Activated CD4-positive, alpha-beta T cell treated with anti-CD3 and anti-CD28 coated beads for 4 hours (primary cell): Measurements from ENCODE around the gene ENOX1.
"Not testable (repeated sequence)": the region's sequence is repeated elsewhere in the genome, so short reads cannot be mapped to it uniquely, and the experiment has no call there.

Experiments used
- DNase-seq, 2 donors: peaks; one replicate each; pipeline ENCODE4 v3.0.0-alpha.2; 2020

The ENOX1 gene

DNA sequence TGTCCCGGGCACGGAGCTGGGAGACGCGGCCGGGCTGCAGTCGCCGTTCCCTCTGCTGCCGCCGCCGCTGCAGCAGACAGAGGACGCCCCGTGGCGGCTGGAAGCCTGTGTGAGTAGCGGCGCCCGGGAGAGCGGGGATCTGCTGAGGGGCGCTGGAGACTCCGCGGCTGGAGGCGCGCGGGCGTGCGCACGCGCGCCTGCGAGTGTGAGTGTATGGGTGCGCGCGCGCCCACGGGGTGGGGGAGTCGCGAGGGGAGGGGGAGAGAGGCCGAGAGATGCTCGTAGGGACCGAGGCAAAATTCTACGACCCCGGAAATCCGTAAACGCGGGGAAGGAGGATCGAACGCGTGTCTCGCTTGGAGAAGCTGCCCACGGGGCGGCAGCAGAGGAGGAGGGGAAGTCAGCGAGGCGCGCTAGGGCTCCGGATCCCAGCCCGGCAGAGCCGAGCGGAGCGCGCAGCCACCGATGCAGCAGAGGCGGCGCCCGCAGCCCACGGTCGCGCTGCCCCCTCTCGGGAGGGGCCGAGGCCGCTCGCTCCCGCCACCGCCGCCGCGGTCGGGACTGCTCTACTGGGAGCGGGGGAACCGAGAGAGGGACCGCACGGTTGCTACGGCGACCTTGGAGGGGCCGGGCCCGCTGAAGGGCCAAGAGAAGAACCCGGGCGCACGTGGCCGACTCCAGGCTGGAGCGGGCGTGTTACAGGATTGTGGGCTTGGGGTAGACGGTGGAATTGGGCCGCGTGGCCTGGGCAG, at the start of gene ENOX1:
TSS of gene ENOX1 (minus strand) at position 207 of the 752 bp plus-strand sequence.
- DNase-seq = peak; percentile 5 to 7

DNA sequence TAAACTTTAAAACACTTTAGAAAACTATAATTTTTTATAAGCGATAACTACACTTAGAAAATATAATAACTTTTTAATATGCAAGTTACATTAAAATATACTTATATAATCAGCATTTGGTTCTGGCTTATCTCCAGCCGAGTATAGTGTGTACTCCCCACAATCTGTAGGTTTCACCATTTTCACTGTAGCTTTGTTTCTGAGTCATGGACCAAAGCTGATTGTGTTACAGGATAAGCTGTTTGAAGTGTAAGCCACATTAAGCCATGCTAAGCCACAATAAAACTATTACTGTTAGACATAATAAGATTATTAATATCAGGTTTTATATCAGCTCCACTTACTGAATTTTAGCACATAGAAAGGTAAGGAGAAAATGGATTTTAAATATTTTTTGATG, 48.9 kb upstream of the ENOX1 start:
- DNase-seq = no peak

DNA sequence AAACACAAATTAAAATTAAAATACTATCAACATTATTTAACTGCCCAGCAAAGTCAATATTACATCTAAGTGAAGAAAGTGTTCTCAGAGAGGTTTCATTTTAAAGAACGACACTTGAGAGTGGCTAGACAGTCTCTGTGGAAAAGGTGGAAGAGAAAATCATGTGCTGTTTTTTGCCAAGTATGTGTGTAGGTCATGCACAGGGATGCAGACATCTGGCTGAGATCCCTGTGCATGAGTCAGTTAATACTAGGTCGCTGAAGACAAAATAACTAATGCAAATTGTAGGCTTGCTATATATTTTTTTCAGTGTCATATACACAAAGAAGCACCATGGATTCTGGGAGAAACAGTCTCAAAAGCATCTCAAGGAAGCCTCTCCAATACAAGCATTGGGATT, 44.3 kb upstream of the ENOX1 start:
- no peak for DNase-seq

DNA sequence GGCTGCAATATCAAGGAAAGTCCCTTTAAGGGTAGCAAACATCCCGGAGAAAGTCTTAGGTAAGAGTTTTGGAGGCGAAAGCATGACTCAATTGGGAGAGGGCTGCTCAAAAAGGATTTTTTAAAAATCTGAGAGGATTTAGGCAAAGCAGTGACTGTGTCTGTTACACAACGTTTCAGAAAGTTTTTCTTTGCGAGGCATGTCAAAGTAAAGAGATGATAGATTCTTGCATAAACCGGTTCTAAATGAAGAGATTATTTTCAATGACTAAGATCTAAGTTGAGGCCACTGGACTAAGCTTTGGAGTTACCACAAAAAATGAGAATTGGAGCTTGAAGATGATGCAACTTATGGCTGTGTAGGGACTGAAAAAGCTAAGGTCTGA, 43.7 kb upstream of the ENOX1 start:
- DNase-seq = no peak

DNA sequence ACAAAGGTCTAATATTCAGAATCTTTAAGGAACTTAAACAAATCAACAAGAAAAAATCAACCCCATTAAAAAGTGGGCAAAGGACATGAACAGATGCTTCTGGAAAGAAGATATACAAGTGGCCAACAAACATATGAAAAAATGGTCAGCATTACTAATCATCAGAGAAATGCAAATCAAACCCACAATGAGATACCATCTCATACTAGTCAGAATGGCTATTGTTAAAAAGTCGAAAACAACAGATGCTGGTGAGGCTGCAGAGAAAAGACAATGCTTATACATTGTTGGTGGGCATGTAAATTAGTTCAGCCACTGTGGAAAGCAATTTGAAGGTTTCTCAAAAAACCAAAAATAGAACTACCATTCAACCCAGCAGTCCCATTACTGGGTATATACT, 37.9 kb upstream of the ENOX1 start:
- not testable (repeated sequence) for DNase-seq

DNA sequence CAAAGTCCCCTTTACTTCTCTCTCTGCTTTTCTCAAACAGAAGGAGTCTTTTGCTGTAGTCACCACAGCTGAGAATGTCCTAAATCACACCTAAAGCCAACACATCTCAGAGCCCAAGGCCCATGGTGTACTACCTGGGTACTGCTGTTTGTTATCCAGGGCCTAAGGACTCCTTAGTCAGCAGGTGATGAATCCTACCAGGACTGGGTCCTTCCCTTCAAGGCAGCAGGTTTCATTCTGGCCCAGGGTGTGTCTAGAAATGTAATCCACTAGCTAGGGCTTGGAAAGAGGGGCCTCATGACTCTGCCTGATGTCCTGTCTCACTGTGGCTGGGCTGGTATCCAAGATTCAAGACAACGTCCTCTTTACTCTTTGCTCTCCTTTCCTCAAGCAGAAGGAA, 36.2 kb upstream of the ENOX1 start:
- DNase-seq = no peak

DNA sequence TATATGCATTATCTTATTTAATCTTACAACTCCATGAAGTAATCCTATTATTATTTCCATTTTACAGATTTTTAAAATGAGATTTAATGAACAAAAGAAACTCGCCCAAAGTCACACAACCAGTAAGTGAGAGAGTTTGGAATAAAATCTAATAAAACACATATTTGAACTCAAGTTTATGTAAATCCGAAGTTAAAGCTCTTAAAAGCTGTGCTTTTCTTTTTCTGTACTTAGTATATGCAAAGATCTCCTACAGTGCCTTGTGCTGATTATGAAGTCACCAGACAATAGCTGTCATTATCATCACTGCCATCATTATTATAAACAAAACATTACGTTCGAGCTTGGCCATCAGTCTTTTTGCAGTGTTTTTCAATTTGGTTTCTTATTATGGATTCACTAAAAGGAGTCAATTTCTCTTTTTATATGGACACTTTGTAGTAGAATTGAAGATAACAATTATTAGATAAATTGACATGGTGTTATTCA, 29.7 kb upstream of the ENOX1 start:
- no peak for DNase-seq

DNA sequence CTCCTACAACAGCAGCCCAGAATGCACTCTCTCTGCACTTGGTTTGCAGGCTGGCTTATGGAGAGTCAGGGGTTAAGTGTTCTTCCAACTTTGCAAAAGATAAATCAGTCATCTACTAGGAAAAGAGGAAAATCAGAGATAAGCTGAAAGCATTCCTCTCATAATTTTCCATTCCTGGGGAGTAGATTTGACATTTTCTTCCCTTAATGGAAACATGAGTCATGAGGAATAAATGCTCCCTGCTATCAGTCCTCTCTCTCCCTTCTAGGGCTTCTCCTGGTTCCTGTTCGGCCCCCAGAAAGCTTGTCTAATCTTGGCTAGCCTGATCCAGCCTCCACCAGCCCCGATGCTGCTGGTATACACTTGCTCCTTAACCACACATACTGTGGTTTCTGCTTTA, 28.4 kb upstream of the ENOX1 start:
- DNase-seq = no peak

DNA sequence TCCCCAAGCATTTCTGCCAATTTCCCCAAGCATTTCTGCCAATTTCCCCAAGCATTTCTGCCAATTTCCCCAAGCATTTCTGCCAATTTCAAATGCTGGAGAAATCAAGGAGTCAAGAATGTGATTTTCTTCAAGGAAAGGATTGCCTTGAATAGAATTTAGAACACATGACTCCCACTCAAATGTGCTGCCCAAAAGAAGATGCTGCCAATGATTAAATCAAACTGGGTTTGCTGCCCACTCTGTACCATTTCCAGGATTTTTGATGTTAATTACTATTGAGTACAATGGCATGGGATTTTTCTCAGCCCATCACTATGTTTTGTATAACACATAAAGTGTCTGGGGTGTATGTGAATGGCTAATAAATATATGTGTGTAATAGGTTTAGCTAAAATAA, 21.9 kb upstream of the ENOX1 start:
- no peak for DNase-seq

DNA sequence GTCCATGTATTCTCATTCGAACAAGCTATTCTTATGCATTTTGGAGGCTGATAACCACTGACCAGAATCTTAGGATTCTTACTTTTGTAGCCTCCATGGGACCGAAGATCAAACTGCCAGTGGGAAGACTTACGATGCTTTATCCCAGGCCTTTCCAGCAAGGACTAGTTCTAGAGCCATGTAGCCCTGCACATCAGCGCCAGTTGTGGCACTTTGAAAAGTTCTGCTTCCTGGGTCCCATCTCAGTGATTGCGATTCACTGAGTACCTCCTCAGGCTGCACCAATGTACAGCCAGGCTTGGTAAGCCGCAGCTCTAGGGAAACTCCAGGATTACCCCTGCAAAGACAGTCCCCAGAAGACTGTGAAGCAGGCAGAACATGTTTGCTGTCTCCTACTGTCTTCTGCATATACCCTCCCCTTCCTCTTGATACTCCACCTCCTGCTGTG, 18.9 kb upstream of the ENOX1 start:
- DNase-seq = no peak

DNA sequence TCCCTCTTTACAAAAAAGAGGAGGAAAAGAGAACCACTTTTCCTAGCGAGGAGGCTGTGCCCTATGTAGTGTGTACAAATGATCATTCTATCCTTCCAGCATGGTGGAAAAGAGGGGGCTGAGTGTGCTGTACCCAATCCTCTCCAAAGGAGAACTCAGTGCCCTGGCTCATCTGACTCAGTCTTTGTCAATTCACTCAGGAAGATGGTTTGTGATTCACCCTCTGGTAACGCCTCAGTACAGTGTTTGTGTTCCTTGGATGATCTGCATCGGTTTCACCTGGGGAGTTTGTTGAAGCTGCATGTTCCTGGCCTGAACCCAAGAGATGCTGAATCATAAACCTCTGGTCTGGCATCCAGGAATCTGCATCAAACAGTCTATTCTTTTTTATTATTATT, 18.3 kb upstream of the ENOX1 start:
- DNase-seq = no peak

DNA sequence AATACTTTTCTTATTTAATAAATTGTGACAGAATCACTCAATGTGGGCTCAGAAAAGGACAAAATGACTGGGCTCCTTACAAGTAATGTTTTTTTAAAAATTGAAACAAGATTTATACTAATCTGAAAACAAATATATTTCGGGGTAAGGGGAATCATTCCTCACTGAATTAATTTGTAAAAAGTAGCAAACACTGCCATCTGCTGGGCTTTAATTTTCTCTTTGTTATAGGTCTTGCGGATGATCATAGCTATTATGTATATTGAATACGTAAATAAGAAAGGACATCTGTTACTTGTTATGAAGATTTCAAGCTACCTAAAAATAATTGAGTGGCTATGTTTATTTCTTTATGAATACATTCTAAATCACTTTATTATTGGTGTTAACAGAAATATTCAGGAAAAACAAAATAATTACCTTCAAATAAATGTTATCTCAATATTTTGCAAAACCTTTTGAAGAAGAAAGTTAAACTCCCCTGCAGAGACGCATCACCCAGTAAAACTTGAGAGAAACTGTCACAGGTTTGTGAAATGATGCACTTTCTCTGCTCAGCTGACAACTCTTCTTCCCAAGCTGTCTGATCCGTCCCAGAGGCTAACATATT, 17.8 kb upstream of the ENOX1 start:
- DNase-seq = peak in 1 of 2 donors; percentile 26

DNA sequence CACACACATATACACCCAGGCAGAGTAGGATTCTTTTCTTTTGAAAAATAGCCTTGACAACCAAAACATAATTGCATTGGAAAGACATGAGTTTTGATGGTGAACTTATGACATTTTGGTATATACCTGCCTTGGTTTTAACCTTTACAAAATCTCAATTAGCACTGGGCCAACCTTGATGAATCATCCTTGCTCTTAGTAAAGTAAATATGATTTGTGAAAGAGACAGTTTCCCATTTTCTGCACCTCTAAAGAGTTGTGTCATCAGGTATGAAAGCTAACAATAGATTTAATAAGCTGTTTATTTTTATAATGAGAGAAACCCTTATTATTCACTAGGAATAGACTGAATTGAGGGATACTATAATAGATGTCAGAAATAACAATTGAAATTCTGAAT, 15.7 kb upstream of the ENOX1 start:
- no peak for DNase-seq

DNA sequence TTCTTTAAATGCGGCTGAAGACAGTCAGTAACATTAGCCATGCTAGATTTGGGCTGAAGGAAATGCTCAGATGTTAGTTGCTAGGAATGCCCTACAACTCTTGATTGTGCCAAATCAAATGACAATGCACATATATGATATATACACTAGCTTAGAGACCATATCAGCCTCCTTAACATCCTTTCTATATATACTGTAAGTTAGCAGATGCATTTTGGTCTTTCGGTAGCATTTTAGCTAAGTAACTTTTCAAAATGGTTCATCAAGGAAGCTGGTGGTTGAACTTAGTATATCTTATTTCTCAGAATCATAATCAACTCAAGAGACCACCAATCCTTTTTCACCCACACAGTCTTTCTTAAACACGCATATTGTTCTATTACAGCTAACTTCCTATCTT, 14.1 kb upstream of the ENOX1 start:
- no peak for DNase-seq

DNA sequence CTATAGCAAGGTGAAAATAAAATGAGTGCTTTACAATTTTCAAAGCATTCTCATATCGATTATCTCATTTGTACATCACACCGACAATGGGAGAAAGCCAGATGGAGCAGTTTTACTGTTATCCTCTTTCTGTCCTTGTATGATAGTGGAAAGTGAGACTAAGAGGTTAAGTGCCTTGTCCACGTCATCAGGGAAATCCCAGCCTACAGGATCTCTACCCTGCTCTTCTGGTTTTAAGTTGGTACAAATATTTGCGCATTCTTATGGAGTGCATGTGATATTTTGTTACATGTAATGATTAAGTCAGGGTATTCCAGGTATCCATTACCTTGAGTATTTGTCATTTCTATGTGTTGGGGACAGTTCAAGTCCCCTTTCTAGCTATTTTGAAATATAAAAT, 12.4 kb upstream of the ENOX1 start:
- DNase-seq = no peak

DNA sequence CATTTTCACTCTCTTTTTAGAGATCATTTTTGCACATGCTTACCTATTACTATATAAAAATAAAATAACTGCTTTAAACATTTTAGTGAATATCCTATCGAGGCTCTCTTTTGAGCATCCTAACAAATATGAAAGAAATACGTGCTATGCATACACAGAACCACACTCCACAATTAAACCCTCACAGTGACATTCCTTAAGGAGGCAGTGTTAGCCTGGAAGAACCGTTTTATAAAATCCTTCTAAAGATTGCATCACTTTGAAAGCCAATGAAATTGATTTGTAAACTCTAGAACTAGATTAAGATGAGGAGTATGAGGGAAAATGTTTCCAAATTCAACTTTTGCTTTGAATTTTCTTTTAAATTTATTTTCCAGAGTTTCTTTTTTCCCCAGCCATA, 11.1 kb upstream of the ENOX1 start:
- no peak for DNase-seq

DNA sequence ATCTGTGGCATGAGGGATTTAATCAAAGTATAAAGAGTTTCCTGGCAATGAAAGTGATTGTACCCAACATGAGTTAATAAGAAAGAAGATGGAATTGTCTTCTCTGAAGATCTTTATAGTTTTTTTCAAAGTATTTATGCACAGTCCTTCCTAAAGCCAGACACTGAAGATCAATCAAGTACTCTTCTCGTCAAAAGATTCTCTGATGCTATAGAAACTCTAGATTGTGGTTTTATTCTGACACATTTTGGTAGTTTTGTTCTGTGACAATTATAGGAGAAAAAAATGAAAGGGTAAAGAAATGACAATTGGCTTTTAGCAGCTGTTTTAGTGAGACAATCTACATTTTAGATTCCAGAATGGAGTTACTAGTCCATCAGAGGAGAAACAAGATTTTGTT, 10.4 kb upstream of the ENOX1 start:
- DNase-seq = no peak

DNA sequence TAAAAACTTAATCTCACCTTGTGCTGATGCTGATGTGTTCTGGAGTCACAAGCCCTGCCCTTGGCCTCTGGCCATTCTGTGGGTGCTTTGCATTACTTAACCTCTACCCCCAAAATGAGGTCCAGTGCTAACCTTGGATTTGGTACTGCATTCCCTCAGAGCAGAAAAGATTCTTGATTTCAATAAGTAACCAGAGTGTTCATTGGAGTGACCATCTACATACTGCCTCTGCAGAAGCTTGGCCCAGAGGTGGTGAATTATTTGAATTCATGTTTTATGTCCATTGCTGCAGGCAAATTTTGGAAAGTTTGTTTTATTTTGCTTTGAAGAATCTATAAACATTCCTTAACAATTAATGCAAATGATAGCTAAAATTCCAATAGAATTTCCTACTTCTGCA, 7.6 kb upstream of the ENOX1 start:
- DNase-seq = no peak

DNA sequence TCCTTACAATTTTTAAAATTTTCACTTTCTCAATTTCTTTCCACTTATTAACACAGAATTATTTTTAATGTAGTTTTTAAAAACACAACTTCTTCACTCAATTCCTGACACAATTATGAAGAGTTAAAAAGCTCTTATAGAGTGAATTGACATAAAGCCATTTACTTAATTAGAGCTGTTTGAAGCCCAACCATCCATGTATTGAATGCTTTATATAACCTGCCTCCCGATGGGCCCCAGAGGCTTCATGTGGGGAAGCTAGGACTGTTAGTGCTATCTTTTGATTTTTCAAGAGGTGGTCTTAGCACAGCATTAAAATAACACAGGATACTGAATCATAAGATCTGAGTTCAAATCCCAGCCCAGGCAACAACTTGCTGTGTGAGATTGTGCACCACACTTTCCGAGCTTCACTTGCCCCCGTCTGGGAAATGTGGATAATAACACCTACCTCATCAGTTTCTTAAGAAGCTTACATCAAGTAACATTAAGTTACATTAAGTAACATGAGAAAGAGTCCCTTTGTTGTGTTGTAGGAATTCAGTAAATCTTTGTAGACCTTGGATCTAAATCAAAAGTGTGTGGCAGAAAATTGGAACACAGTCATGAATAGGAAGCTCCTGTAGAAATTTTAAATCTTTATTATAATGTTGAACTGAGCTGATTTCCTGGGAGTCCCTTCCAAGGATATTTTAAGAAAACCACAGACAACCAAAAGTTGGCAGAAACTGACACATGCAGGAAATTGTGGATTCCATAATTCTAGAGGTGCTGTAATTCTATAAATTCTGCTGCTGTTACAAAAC, 5.5 kb upstream of the ENOX1 start:
- DNase-seq = no peak

DNA sequence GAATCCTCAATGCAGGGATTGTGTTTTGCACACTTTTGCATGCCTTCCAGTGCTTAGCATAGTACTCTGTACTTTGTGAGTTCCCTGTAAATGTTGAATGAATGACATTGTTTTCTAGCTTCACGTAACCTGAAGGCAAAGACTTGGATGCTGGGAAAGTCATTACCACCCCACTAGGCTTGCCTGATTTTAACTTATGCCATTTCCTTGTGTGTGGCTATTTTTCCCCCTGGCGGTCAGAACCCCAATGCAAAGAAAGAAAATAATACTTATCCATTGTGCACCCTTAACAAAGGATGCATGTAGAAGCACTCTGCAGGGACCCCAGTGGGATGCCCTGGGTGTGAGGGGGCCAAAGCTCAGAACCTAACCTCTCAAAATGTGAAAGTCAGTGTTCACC, 1.2 kb upstream of the ENOX1 start:
- no peak for DNase-seq

DNA sequence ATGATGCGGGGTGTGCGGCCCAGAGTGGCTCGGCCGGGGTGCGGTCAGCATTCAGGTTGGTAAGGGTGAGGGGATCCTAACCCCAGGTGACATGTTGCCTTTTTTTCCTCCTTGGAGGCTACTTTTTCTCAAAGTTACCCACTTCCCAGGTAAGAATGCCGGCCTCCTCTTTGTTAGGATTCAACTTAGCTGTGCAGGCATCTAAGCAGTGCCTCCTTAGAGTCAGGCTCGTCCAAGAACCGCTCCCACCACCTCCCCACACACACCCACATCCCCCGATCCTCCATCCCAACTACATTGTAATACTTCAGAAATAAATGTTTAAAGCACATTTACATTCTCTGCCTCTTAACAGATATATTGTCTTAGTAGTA, 733 bp upstream of the ENOX1 start:
- no peak for DNase-seq

DNA sequence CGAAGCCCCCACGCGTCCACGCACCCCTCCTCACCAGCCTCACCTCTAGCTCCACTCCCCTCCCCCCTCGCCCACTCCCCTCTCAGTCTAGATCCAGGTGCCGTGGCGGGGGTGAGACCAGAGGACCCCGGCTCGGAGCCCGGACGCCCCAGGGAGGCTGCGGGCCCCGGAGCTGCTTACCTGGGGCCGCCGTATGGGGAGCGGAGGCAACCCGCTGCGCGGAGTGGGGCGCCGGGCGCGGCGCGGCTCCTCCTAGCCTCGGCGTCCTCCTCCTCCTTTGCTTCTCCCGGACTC, 353 bp downstream of the ENOX1 start:
- DNase-seq = peak in 1 of 2 donors; percentile 1

DNA sequence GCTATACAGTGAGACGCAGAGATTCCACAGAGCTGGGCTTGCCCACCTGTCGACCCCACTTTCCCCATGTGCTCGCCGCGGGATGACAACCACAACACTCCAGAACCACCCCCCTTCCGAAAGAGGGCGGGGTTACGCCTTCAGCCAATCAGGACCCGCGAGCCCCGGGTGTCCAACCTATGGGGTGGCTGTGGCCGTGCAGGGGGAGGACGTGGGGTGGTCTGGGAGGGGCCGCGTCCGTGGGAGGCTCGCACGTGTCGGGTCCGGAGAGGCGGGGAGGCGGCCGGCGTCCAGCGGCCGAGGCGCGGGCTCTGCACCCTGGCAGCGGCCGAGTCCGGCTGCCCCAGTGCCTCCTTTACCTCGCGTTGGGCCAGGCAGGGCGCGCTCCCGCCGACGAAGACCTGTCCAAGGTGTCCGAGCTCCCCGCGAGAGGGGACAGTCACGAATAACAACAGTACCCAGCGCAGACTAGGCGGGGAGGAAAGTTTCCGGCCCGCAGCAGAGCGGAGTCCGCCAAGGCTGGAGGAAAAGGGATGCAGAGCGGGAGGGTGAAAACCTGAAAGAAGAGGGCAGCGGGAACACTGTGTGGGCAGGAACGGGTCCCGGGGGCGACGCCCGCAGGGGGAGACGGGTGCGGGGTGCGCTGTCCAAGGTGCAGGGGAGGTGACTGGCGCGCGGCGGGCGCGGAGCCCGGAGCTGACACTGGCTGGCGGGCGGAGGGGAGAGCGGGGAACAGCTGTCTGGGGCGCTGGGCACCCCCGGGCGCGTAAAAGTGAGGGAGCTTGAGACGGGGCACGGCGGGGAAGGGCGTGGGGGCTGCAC, 911 bp downstream of the ENOX1 start:
- peak; percentile 1 to 4 for DNase-seq
